ENCODE measurements around the gene GSTA5.
"Not testable (repeated sequence)": the region's sequence is repeated elsewhere in the genome, so short reads cannot be mapped to it uniquely, and the experiment has no call there.

Gene GSTA5

GRCh38 chr6:52786249-52786956 lies 54.2 kb downstream of the GSTA5 start:
- no peak for DNase-seq

- DNase-seq, result not testable (repeated sequence)
Observed at GRCh38 chr6:52782696-52783274, 57.8 kb downstream of the GSTA5 start.

GRCh38 chr6:52782209-52782608 lies 58.4 kb downstream of the GSTA5 start:
- not testable (repeated sequence) for DNase-seq

Measured in NCI-H345 (cell line).